ENCODE measurements around the gene ERGIC1.

GRCh38 chr5:172952034-172952511 is 118.0 kb downstream of the ERGIC1 start:
- TF ChIP-seq, protein P1, sequence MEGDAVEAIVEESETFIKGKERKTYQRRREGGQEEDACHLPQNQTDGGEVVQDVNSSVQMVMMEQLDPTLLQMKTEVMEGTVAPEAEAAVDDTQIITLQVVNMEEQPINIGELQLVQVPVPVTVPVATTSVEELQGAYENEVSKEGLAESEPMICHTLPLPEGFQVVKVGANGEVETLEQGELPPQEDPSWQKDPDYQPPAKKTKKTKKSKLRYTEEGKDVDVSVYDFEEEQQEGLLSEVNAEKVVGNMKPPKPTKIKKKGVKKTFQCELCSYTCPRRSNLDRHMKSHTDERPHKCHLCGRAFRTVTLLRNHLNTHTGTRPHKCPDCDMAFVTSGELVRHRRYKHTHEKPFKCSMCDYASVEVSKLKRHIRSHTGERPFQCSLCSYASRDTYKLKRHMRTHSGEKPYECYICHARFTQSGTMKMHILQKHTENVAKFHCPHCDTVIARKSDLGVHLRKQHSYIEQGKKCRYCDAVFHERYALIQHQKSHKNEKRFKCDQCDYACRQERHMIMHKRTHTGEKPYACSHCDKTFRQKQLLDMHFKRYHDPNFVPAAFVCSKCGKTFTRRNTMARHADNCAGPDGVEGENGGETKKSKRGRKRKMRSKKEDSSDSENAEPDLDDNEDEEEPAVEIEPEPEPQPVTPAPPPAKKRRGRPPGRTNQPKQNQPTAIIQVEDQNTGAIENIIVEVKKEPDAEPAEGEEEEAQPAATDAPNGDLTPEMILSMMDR (IDR thresholded peaks at IDR 0.05) = no peak
- TF ChIP-seq POLR2A (IDR thresholded peaks at IDR 0.05) (no peak), EP300 (IDR thresholded peaks at IDR 0.05) (no peak)

Measured in ovary (tissue), 3 donors.